CD4-positive, alpha-beta memory T cell (primary cell): Measurements from ENCODE around the gene ATP8A2. TPM values are rescaled to one million over a fixed set of nuclear protein-coding genes. Genes with fewer than 3 reads are reported as not detected.
"Not testable (repeated sequence)": the region's sequence is repeated elsewhere in the genome, so short reads cannot be mapped to it uniquely, and the experiment has no call there.

Experiments
- CTCF ChIA-PET: fragments of 350-600 bp; sonication (Branson Sonifier 250); formaldehyde crosslinking; loops from one replicate; lab custom pipeline; 2021; ENCODE audit warnings: inconsistent platforms; ENCODE audit not compliant: partially characterized antibody; lab: Charles Lee
- POLR2A ChIA-PET: fragments of 350-600 bp; sonication (Branson Sonifier 250); formaldehyde crosslinking; loops from one replicate; lab custom pipeline; 2021; ENCODE audit not compliant: partially characterized antibody; lab: Charles Lee
- DNase-seq, 5 donors: peaks; one replicate each; pipeline versions ENCODE4 v3.0.0 to v3.0.0-alpha.2; 2020 to 2022; ENCODE audit warnings: mixed read lengths in 1 of 5
- H3K27ac ChIP-seq: one replicate; pipeline ENCODE4 v1.7.0; 2013; ENCODE audit warnings: low read depth, low read length
- H3K27me3 ChIP-seq: 2 replicates; pipeline ENCODE4 v1.7.0; 2013; ENCODE audit warnings: mild to moderate bottlenecking, low read length, moderate library complexity; ENCODE audit not compliant: insufficient read depth
- H3K36me3 ChIP-seq: 2 replicates; pipeline ENCODE4 v1.7.0; 2013; ENCODE audit warnings: mild to moderate bottlenecking, low read length, moderate library complexity; ENCODE audit not compliant: insufficient read depth
- H3K4me1 ChIP-seq: 2 replicates; pipeline ENCODE4 v1.7.0; 2013; ENCODE audit warnings: mild to moderate bottlenecking, low read length, moderate library complexity; ENCODE audit not compliant: insufficient read depth
- H3K4me3 ChIP-seq, 2 donors: one replicate each; pipeline ENCODE4 v1.7.0; 2013; ENCODE audit warnings: low read length in 2 of 2, mild to moderate bottlenecking in 1 of 2
- H3K9me3 ChIP-seq, 2 donors: one replicate each; pipeline ENCODE4 v1.7.0; 2013; ENCODE audit warnings: low read length in 2 of 2, control low read depth in 1 of 2; ENCODE audit not compliant: control insufficient read depth in 1 of 2
- H3K27ac Mint-ChIP-seq, 7 donors: one replicate each; pipeline ENCODE4 v1.8.0; 2020 to 2021; ENCODE audit warnings: mixed read lengths in 7 of 7, mild to moderate bottlenecking in 6 of 7, inconsistent platforms in 3 of 7, moderate library complexity in 3 of 7
- H3K27me3 Mint-ChIP-seq, 2 donors: one replicate each; pipeline ENCODE4 v1.8.0; 2020 to 2021; ENCODE audit warnings: mixed read lengths in 2 of 2
- H3K36me3 Mint-ChIP-seq, 2 donors: one replicate each; pipeline ENCODE4 v1.8.0; 2020 to 2021; ENCODE audit warnings: mixed read lengths in 2 of 2, inconsistent platforms in 1 of 2, mild to moderate bottlenecking in 1 of 2
- H3K4me1 Mint-ChIP-seq, 4 donors: one replicate each; pipeline ENCODE4 v1.8.0; 2020 to 2021; ENCODE audit warnings: mixed read lengths in 4 of 4, mild to moderate bottlenecking in 1 of 4
- H3K4me3 Mint-ChIP-seq, 8 donors: one replicate each; pipeline ENCODE4 v1.8.0; 2020 to 2021; ENCODE audit warnings: mixed read lengths in 8 of 8, mild to moderate bottlenecking in 7 of 8, moderate library complexity in 6 of 8, inconsistent platforms in 3 of 8
- H3K9me3 Mint-ChIP-seq, 8 donors: one replicate each; pipeline ENCODE4 v1.8.0; 2020 to 2021; ENCODE audit warnings: mixed read lengths in 8 of 8, mild to moderate bottlenecking in 5 of 8, inconsistent platforms in 3 of 8, moderate library complexity in 1 of 8
- intact Hi-C: fragments of 100-400 bp; cut with micrococcal nuclease; formaldehyde crosslinking; loops from one replicate; pipeline ENCODE4 v1.15.1; 2023
- polyA plus RNA-seq, 2 donors: library from polyadenylated mRNA; unstranded; fragments of 300-500 nt; fragmentation: Illumina TruSeq; gene quantifications; one replicate each; pipeline ENCODE4 v1.2.3, GENCODE V29; 2021
- total RNA-seq, 2 experiments: library from RNA; stranded (reverse); gene quantifications; one replicate each; pipeline ENCODE4 v1.2.3, GENCODE V29; 2021

ATP8A2 gene
- total and polyA plus RNA-seq, 4 experiments from 2014 or later: 0.36 to 0.93 (median 0.67) TPM

- Histone ChIP-seq H3K27me3 (no peaks in the 10 kb centered on the region), H3K4me1 (no peaks in the 10 kb centered on the region), H3K9me3 (no peaks in the 10 kb centered on the region), H3K4me3 (no peak overlapping the region), H3K36me3 (no peaks in the 10 kb centered on the region), H3K27ac (no peak overlapping the region)
- Mint-ChIP-seq H3K9me3 (peaks cover 0 to 24% (median 11%) of the 10 kb centered on the region in 8 donors), H3K36me3 (no peaks in the 10 kb centered on the region), H3K4me1 (no peaks in the 10 kb centered on the region), H3K27me3 (peaks cover 3 to 9% of the 10 kb centered on the region in 2 donors), H3K27ac (no peak overlapping the region), H3K4me3 (no peak overlapping the region)
- CTCF ChIA-PET: interaction anchor here (0.9 kb wide), 1 partner anchor 17 kb away, joined by 3 read pairs; no protein-coding TSS in a partner anchor
- POLR2A ChIA-PET: no interaction called here
- DNase-seq: no peak
- intact Hi-C loops: no loop called here
Observed at GRCh38 chr13:25811506-25811905, 439.7 kb downstream of the ATP8A2 start.

- Histone ChIP-seq H3K4me3 (no peak overlapping the region), H3K9me3 (no peaks in the 10 kb centered on the region), H3K36me3 (no peaks in the 10 kb centered on the region), H3K27me3 (no peaks in the 10 kb centered on the region), H3K27ac (no peak overlapping the region), H3K4me1 (no peaks in the 10 kb centered on the region)
- intact Hi-C loops: no loop called here
- Mint-ChIP-seq H3K27me3 (peaks cover 0 to 5% of the 10 kb centered on the region in 2 donors), H3K27ac (no peak overlapping the region), H3K4me3 (no peak overlapping the region), H3K36me3 (no peaks in the 10 kb centered on the region), H3K9me3 (peaks cover 0 to 11% (median 7%) of the 10 kb centered on the region in 8 donors), H3K4me1 (no peaks in the 10 kb centered on the region)
- DNase-seq: no peak
- ChIA-PET POLR2A (no interaction called here), CTCF (no interaction called here)
Observed at GRCh38 chr13:25816239-25816638, 444.5 kb downstream of the ATP8A2 start.

GRCh38 chr13:25819856-25820530, 448.2 kb downstream of the ATP8A2 start:
- H3K36me3 ChIP-seq: no peaks in the 10 kb centered on the region
- no peak overlapping the region for H3K4me3 Mint-ChIP-seq
- CTCF ChIA-PET: interaction anchor here (2.2 kb wide), 1 partner anchor 9 kb away, joined by 14 read pairs; no protein-coding TSS in a partner anchor
- H3K4me3 ChIP-seq: no peak overlapping the region
- H3K4me1 Mint-ChIP-seq: no peaks in the 10 kb centered on the region
- POLR2A ChIA-PET: no interaction called here
- intact Hi-C loops: no loop called here
- peaks cover 1 to 2% of the 10 kb centered on the region in 2 donors for H3K27me3 Mint-ChIP-seq
- no peak overlapping the region for H3K27ac Mint-ChIP-seq
- no peaks in the 10 kb centered on the region for H3K4me1 ChIP-seq
- no peaks in the 10 kb centered on the region for H3K27me3 ChIP-seq
- DNase-seq: no peak
- H3K27ac ChIP-seq: no peak overlapping the region
- H3K9me3 ChIP-seq: no peaks in the 10 kb centered on the region
- H3K9me3 Mint-ChIP-seq: peaks cover 0 to 8% (median 1%) of the 10 kb centered on the region in 8 donors
- H3K36me3 Mint-ChIP-seq: no peaks in the 10 kb centered on the region

- H3K27ac ChIP-seq: no peak overlapping the region
- no peak overlapping the region for H3K27ac Mint-ChIP-seq
- H3K9me3 ChIP-seq: no peaks in the 10 kb centered on the region
- no peaks in the 10 kb centered on the region for H3K4me1 Mint-ChIP-seq
- H3K27me3 Mint-ChIP-seq: peaks cover 1 to 2% of the 10 kb centered on the region in 2 donors
- DNase-seq: no peak
- H3K27me3 ChIP-seq: no peaks in the 10 kb centered on the region
- no peaks in the 10 kb centered on the region for H3K4me1 ChIP-seq
- intact Hi-C loops: no loop called here
- no peak overlapping the region for H3K4me3 Mint-ChIP-seq
- CTCF ChIA-PET: interaction anchor here (2.2 kb wide), 1 partner anchor 8 kb away, joined by 14 read pairs; no protein-coding TSS in a partner anchor
- H3K4me3 ChIP-seq: no peak overlapping the region
- H3K36me3 Mint-ChIP-seq: no peaks in the 10 kb centered on the region
- peaks cover 0 to 8% (median 1%) of the 10 kb centered on the region in 8 donors for H3K9me3 Mint-ChIP-seq
- POLR2A ChIA-PET: no interaction called here
- no peaks in the 10 kb centered on the region for H3K36me3 ChIP-seq
Observed at GRCh38 chr13:25821776-25822175, 450.0 kb downstream of the ATP8A2 start.

GRCh38 chr13:25827221-25827620, 455.4 kb downstream of the ATP8A2 start:
- H3K27ac Mint-ChIP-seq, H3K36me3 ChIP-seq, H3K9me3 ChIP-seq, H3K27me3 ChIP-seq, H3K27ac ChIP-seq, H3K27me3 Mint-ChIP-seq, H3K4me1 Mint-ChIP-seq, DNase-seq, H3K4me3 Mint-ChIP-seq, H3K4me1 ChIP-seq, POLR2A ChIA-PET, H3K36me3 Mint-ChIP-seq, H3K9me3 Mint-ChIP-seq, H3K4me3 ChIP-seq, intact Hi-C loops: not testable (repeated sequence)
- CTCF ChIA-PET: interaction anchor here (1.4 to 3.8 kb wide), 2 partner anchors 10 to 233 kb away, joined by 3 to 43 read pairs; no protein-coding TSS in a partner anchor

- DNase-seq: no peak
- Histone ChIP-seq H3K9me3 (no peaks in the 10 kb centered on the region), H3K36me3 (no peaks in the 10 kb centered on the region), H3K27me3 (no peaks in the 10 kb centered on the region), H3K27ac (no peak overlapping the region), H3K4me1 (no peaks in the 10 kb centered on the region), H3K4me3 (no peak overlapping the region)
- POLR2A ChIA-PET: no interaction called here
- peaks cover 0 to 8% (median 1%) of the 10 kb centered on the region in 8 donors for H3K9me3 Mint-ChIP-seq
- intact Hi-C loops: no loop called here
- H3K36me3 Mint-ChIP-seq: no peaks in the 10 kb centered on the region
- no peak overlapping the region for H3K4me3 Mint-ChIP-seq
- H3K27me3 Mint-ChIP-seq: peaks cover 0 to 2% of the 10 kb centered on the region in 2 donors
- peaks cover 0 to 1% (median 0%) of the 10 kb centered on the region in 4 donors for H3K4me1 Mint-ChIP-seq
- CTCF ChIA-PET: interaction anchor here (0.6 to 3.8 kb wide), 7 partner anchors 9 to 253 kb away, joined by 3 to 43 read pairs (median 6); no protein-coding TSS in a partner anchor
- H3K27ac Mint-ChIP-seq: peak overlapping the region in 2 of 7 donors; percentile 20 to 23
Observed at GRCh38 chr13:25827831-25828465, 456.2 kb downstream of the ATP8A2 start.

- Histone ChIP-seq H3K4me1 (no peaks in the 10 kb centered on the region), H3K27me3 (no peaks in the 10 kb centered on the region), H3K4me3 (no peak overlapping the region), H3K9me3 (no peaks in the 10 kb centered on the region), H3K36me3 (no peaks in the 10 kb centered on the region), H3K27ac (no peak overlapping the region)
- peaks cover 0 to 2% of the 10 kb centered on the region in 2 donors for H3K27me3 Mint-ChIP-seq
- ChIA-PET POLR2A (no interaction called here), CTCF (no interaction called here)
- no peaks in the 10 kb centered on the region for H3K9me3 Mint-ChIP-seq
- no peak for DNase-seq
- intact Hi-C loops: loop anchor here (5.0 kb wide), 1 partner anchor 139 kb away; no protein-coding TSS in a partner anchor
- H3K4me3 Mint-ChIP-seq: no peak overlapping the region
- no peak overlapping the region for H3K27ac Mint-ChIP-seq
- H3K4me1 Mint-ChIP-seq: peaks cover 0 to 2% (median under 1%) of the 10 kb centered on the region in 4 donors
- no peaks in the 10 kb centered on the region for H3K36me3 Mint-ChIP-seq
Observed at GRCh38 chr13:25833761-25834160, 462.0 kb downstream of the ATP8A2 start.
